GM19240 (cell line): ENCODE data around the gene POLE2.
"Not testable (repeated sequence)": the region's sequence is repeated elsewhere in the genome, so short reads cannot be mapped to it uniquely, and the experiment has no call there.

Experiments used
- DNase-seq: peaks from one replicate; pipeline ENCODE4 v3.0.0; 2011; ENCODE audit warnings: low spot score; ENCODE audit not compliant: insufficient read length

Gene POLE2

GRCh38 chr14:49659526-49660455 lies 28.2 kb downstream of the POLE2 start:
- no peak for DNase-seq

- DNase-seq: not testable (repeated sequence)
Observed at GRCh38 chr14:49657500-49657899, 30.5 kb downstream of the POLE2 start.

- no peak for DNase-seq
Observed at GRCh38 chr14:49654511-49654910, 33.5 kb downstream of the POLE2 start.

- DNase-seq: no peak
Observed at GRCh38 chr14:49653508-49653907, 34.5 kb downstream of the POLE2 start.

- no peak for DNase-seq
Observed at GRCh38 chr14:49642163-49642562, 45.9 kb downstream of the POLE2 start.

- no peak for DNase-seq
Observed at GRCh38 chr14:49641697-49642129, 46.3 kb downstream of the POLE2 start.

GRCh38 chr14:49640540-49641417 lies 47.2 kb downstream of the POLE2 start:
- DNase-seq: no peak

- no peak for DNase-seq
Observed at GRCh38 chr14:49637534-49638078, 50.4 kb downstream of the POLE2 start.

- DNase-seq: no peak
Observed at GRCh38 chr14:49636866-49637265, 51.1 kb downstream of the POLE2 start.

- no peak for DNase-seq
Observed at GRCh38 chr14:49634547-49635334, 53.3 kb downstream of the POLE2 start, which contains the start of gene DNAAF2. DNAAF2 (minus strand) TSS chr14:49635244; CDS start chr14:49635149, 95 bp downstream.

GRCh38 chr14:49633640-49634546 lies 54.1 kb downstream of the POLE2 start:
- peak; percentile 55 for DNase-seq

- DNase-seq: no peak
Observed at GRCh38 chr14:49623941-49624839, 63.8 kb downstream of the POLE2 start.

GRCh38 chr14:49623387-49623786 lies 64.6 kb downstream of the POLE2 start:
- DNase-seq: no peak

- DNase-seq: no peak
Observed at GRCh38 chr14:49622022-49622607, 65.9 kb downstream of the POLE2 start.

- no peak for DNase-seq
Observed at GRCh38 chr14:49621114-49621881, 66.7 kb downstream of the POLE2 start.

- DNase-seq: peak; percentile 72
Observed at GRCh38 chr14:49620182-49621113, 67.6 kb downstream of the POLE2 start, which contains the start of the genes MGAT2 and RPL36AL. MGAT2 (plus strand) TSS chr14:49620799; CDS start chr14:49621269, 470 bp downstream. RPL36AL (minus strand) TSS chr14:49620626; CDS start chr14:49619104, 1,522 bp downstream.
